ENCODE results near the gene BSX. TPM values are rescaled to one million over a fixed set of nuclear protein-coding genes. Genes with fewer than 3 reads are reported as not detected.

Gene BSX
- polyA plus RNA-seq (2013, experiment 1 of 2; ENCODE audit: insufficient read length) = not detected
- polyA plus RNA-seq (2013, experiment 2 of 2; ENCODE audit: insufficient read length) = not detected

DNA sequence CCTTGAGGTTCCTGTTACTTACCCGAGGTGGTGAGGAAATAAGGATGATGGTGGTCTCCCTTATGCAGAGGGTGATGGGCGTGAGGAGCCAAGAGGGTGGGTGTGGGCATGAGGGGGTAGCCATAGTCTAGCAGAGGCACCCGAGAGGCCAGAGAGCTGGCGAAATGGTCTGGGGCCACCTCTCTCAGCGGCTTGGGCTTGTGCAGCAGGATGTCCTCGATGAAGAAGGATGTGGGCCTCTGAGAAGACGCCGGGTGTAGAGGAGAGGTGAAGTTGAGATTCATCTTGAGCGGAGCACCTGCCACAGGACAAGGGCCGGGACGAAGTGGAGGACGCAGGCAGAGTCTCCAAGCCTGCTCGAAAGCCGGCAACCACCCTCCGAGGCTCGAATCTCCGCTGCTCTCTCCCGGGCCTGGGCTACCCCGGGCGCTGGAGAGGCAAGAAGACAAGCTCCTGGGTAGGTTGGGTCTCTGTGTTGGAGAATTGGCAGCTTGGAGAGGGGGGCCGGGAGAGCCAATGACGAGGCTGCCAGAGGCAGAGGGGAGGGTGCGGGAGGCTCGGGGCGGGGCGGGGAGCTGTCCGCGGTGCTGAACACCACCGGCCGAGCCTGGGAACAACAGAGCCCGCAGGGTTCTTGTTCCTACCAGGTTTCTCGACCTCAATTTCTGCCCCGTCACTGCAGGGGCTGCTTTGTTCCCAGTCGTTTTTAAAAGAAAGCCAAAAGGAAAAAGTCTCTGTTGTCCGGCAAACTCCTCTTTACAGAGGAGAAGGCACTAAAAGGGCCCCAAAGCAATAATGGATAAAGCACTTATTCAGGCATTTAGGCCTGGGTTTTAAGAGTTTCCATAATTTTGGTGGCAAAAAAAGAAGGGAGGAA is at the start of gene BSX:
Gene BSX (minus strand): TSS at position 447 of the 877 bp plus-strand sequence. CDS start 163 bp downstream, at position 284.
- peak; percentile 45 for DNase-seq

DNA sequence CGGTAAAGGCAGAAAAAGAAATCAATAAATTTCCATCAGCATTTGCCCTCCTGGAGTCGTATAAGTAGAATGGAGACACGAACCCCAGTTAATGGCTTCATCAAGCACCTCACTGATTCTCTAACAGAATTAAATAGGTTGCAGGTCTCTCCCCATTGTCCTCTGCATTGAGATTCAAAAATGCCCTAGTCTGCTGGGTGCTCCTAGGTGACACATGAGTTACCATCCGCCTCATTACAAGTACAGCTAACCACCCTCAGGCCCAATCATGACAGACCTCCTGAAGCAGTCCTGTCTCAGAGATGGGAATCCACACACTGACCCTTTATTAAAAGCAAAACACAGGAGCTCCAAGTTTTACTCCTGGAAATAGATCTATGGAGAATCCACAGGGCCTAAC is 48.9 kb upstream of the BSX start:
- DNase-seq = no peak

DNA sequence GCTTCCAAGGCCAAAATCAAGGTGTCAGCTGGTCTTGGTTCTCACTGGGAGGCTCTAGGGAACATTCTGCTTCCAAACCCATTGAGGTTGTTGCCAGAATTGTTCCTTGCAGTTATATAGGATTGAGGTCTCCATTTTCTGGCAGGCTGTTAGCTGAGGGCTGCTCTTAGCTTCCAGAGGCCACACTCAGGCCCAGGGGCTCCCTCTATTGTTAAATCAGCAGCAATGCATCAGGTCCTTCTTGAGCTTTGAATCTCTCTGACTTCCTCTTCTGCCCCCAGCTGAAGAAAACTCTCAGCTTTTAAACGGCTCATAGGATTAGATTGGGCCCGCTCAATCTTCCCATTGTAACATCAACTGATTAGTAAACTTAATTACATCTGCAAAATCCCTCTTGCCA is 39.3 kb upstream of the BSX start:
- DNase-seq = peak; percentile 55

DNA sequence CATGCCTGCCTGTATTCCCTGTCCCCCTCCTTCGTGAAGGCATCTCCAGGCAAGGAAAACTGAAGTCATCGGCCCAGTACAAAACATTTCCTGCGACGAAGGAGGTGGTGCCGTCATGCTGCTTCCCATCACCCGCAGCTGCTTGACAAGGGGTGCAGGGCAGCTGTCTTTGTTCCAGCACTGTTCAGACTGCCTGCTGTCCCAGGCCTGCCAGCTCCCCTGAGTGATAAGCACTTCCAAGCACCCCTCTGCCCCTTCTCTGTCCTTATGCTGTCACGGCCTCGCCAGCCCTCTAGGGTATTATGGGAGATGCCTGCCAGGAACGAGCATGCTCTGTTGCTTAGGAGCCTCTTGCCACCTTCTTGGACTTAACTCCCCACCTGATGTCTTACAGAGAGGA is 37.1 kb upstream of the BSX start:
- no peak for DNase-seq

DNA sequence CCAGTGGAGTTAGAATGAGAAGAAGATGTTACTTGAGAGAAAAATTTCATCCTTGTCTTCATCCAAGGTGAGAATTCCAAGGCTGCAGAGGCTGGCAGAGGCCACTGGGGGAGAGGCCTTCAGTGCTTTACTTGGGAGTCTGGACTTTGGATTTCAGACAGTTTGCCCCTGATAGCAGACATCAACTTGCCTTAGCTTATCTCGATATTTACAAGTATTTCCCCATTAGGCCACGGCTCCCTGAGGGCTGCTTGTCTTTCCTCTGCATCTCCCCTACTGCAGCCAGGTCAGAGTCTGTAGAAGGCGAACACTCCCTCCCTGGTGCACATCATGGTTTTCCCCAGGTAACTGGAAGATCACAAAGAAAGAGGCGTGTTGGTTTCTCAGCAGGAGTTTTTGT is 29.9 kb upstream of the BSX start:
- DNase-seq = no peak

DNA sequence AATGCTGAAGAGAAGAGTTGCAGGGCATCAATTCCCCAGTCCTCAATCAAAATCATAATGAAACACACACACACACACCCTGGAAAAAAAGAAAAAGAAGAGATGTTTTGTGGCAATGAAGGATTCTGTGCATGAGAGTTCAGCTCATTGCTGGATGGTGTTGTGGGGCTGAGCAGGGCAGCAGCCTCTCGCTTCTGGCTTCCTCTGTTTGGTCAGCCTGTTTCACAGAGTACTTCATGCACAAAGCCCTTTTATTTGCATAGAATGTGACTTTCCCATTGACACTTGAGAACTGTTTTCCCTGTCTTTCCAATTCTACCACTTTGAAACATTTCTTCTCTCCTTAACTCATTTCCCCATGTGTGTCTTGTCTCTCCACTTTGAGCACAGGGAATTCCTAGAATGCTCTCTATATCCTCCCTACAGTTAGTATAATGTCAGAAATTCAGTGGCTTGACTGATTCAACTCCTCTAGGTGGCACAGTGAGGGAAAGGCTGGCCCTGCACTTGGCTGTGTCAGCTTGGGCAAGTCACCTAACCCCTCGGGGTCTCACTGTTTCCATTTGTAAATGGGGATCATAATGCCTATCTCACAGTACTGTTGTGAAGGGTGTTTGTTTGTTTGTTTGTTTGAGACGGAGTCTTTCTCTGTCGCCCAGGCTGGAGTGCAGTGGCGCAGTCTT is 25.4 kb upstream of the BSX start:
- no peak for DNase-seq

DNA sequence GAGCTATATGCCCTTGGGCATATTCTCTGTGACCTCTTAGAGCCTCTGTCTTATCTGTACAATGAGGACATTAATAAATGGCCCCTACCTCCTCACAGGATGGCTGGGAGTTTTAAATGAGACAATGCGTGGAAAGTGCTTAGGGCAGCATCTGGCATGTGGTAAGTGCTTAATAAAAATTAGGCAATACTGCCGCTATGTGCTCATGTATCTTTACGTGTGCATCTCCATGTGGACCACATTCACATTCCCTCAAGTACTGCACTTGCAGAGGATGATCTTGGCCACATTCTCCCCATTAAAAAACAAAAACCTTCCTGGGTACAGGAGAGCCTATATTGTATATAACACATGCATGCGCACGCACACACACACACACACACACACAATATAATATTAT is 19.1 kb upstream of the BSX start:
- DNase-seq = no peak

DNA sequence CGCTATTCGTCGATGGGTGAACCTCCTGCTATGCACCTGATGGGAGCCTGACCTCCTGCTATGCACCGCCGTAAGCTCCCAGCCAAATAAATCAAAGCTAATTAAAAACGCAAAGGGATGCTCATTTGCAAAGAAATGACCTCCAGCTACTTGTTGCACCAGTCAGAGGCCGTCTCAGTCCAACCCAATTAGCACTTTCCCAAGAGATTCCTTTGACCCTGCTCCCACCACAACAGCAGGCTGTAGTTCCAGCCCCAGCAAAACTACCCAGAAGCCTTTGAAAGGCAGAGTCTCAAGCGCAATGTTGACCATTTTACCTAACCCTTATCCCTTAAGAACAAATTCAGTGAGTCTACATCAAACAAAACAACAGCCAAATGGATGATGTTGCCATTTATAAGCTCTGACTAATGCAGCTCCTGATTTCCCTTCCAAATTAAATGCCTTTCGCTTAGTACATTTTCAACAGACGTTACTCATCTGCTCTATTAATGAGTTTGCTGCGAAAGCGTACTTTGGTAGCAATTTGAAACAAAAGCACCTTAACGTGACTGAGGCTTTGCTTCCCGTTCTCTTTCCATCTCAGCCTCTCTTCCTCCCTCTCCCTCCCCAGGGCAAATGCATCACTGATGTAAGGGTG is 17.2 kb upstream of the BSX start:
- DNase-seq = no peak

DNA sequence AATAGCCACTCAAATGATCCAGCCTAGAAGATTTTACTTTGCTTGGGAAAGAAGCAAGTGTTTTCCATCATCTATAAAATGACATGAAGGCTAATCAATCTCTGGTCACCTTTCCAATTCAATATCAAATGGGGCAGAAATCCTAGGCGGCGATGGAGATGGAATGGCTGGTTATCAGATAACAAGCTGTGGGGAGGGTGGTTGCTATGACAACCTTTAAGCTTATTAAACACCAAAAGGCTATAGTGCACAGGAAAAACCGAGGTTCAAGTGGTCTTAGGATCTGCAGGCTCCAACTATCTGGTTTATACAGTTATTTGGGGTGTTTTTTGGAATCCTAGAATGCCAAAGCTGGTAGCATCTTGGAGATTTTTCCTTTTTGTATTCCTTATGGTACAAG is 13.9 kb upstream of the BSX start:
- DNase-seq = no peak

DNA sequence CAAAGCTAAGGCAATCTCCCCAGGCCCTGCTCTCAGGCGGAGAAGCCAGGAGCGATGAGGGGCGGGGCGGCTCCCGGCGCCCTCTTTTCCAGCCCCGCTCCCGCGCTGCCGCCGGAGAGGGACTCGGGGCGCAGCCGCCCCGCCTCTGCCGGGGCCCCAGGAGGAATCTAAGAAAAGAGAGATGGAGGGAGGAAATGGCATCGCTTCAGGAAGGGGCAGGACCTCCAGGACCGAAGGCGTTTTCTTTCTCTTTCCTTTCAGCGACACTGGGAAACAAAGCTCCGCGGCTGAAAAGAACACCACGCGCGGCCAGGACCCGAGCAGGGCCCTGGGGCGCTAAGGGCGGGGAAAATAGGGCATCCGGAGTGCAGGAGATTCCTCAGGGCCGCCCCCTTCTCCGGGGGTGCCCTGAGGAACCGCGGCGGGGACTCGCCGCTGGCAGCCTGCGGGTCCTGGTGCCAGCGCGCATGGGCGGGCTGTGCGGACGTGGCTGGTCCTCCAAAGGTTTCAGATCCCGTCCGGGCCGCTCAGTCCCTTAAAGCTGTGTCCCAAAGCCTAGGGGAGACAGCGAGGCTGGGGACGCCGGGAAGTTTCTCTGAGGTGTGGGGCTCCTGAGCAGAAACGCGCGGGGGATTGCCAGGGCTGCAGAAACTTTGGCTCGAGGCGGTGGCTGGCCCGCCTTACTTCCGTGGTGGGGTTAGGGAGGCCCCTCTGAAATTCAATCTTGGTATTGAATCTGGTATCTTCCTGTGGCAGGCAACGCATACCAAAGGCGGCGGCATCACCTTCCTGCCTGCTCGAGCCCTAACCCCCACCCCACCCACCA is 2.8 kb upstream of the BSX start:
- no peak for DNase-seq

DNA sequence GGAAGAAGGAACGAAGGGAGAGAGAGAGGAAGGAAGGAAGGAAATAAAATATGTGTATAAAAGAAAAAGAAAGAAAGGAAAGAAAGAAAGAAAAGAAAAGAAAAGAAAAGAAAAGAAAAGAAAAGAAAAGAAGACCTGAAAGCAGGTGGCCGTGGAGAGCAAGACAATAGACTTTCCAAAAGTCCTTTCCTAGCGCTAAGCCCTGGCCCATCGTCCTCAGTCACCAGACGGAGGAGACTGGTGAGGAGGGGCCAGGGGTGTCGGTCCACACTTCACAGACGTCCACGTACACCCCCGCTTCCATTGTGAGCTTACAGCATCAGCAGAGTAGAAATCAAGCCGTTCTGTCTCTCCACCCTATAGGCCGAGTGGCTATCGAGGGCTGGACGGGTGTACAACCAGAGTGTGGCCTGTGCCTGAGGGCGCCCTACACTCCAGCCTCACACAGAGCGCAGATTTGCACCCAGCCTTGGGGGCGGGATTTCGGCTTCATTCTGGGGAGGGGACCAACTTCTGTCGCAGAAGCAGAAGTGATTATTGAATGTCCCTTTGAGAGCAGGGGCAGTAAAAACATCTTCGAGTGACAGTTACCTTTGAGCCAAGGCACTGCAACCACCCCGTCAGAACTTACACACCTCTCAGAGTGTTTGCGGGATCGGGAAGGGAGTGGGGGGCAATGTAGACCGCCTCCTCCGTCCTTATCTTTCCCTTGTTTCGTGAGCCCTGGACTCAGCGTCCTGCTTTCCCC is 2.0 kb upstream of the BSX start:
- DNase-seq = no peak

DNA sequence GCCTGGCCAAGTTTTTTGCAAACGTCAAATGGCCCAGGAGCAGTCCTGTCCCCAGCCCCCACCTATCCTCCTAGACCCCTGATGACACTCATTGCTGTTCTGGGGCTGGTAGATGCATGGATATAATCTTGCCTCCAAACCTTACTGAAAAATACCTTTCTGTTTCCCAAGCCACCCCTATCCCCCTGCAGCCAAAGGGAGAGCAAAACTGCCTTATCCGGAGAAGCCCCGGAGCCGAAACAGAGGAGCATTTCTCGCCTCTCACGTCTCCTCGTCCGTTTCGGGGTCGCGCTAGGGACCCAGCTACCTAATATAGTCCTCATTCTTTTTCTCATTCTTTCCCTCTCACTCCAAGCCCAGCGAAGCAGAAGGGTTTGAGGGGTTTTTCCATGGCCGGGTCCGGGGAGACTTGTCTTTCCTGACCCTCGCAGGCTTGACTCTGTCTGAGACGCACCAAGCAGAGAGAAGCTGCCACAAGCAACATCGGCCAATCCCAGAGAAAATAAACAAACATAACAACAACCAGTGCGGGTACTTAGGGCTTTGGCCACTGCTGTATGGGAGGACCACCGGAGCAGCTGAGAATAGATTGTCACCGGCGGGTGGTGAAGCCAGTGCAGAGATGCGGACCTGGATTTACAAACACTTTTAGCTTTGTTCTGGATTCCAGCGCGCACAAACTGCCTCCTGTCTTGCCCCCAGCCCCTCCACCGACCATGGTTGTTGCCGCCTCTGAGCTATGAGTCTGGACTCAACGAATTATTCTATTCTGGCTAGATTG is 1.6 kb downstream of the BSX start:
- DNase-seq = no peak

DNA sequence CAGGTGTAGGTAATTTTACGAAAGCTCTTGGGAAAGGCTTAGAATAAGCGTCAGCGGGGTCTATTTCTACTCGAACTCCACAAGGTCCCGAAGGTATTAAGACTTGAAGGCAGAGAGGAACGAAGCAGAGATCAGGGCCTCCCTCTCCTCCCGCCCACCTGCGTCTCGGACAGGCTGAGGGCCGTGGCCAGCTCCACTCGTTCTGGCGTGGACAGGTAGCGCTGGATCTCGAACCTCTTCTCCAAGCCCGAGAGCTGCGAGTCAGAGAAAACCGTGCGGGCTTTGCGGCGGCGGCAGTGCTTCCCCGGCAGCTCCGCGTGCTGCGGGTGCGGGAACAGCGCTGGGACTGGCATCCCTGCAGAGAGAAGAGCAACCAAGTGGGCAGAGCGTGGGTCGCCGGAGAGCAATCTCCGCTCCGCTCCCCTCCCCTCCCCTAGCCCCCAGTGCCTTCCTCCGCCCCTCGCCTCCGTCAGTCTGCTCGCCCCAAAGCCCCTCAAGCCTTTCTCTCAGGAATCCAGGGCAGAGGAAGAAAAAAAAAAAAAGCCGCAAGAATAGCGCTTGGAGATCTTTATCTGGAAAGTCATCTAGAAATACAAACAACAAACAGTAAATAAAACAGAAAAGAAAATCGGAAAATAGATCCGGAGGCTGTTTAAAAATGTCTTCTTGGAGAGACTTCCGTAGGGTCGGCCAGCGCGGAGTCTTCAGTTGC is 2.4 kb downstream of the BSX start:
- no peak for DNase-seq

DNA sequence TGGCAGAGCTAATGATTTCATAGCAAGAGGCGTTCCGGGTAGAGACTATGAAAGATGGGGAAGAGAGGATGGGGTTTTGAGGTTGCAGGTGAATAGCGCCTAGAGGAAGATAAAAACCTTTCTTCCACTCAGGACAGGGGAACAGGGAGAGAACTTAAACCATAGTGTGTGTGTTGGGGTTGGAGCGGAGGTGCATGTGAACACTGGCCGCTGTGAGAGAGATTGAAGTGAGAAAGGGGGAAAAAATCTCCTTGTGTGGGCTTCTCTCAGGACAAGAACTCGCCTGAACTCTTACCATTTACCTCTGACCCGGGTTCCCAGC is 3.4 kb downstream of the BSX start:
- DNase-seq = no peak

DNA sequence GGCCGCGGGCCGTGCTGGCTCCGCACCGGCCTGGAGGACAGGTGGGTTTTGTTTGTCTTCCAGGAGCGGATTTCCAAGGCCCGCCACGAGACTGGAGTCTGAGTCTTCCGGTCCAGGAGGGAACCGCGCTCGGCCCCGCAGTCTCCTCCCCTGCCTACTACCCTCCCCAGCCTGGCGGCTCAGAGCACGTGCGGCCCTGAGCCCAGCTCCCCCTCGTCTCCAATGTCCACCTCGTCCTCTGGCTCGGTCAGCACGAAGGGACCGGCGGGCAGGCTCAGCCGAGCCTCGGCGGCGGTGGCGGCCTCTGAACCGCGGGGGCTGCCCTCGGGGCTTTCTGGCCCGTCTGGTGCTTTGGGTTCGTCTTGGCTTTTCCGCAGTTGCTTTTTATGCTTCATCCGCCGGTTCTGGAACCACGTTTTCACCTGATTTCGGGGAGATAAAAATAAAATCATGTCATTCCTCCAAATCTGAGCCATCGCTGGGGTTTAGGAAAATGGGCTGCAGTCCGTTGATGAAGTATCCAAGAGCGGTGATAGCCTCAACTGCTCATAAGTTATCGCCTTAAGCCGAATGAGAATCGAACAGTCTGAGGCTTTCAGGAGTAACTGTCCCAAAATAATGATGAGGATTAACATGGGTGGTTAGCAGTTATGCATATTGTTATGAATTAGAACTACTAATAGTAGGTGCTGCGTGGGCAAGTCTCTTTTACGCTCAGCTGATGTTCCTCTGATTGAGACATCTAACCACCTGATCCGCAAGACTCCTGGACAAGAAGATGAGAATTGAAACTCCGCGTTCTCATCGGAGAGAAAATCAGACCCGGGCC is 4.0 kb downstream of the BSX start:
- no peak for DNase-seq

DNA sequence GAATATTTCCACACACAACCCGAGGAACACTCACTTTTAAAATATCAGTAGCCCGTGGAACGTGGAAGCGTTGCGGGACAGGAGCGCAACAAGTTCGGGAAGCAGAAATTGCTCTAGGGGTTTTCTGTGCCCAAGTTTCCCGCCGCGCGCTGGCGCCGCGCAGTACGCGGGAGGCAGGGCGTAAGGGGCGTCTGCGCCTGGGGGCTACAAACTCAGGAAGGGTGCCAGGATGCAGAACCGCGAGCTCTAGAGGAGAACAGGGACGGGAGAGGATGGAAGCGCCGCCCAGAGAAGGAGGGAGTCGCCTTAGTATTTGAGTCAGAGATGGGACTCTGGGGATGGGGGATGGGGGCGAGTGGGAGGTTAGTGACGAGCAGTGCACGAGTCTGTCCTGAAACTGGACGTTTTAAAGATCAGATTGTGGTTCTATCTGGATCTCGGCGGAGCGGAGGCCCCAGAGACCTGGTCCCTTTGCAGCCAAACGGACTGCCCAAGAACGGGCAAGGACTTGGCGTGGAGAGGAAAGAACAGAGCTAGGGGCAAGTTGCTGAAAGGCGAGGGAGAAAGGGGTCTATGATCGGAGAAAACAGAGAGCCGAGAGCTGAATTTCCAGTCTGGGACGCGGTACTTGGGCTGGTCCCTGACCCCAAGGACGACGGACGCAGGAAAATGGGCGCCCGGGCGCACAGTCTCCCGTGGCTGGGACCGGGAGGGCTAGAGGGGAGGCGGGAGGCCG is 4.7 kb downstream of the BSX start:
- DNase-seq = no peak

DNA sequence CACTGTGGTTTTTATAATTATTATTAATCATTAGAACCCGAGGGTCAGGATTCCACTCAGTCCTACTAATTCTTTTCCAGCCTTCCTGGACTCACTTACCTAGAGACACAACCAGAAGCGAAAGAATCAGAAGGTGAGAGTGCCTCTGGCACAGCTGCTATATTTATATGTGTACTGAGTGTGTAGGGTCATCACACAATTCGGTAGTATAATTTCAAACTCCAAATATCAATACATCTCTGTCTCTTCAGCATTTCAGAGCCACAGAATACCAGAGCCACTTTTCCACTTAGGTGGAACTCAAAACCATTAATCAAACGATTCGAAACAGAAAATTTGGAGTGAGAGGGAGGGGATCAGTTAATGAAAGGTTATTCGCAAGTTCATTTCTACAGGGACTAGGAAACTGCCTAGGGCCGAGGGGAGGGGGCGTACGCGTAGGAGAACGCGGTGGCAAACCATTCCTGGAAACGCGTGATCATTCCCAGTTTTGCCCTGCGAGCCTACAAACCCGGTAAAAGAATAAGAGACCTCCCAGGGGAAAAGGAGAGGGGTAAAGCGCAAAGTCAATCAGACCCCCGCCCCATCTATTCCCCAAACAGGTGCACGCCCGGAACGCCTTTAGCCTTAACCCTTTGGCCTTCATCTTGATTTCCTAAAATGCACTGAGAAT is 5.4 kb downstream of the BSX start:
- no peak for DNase-seq

DNA sequence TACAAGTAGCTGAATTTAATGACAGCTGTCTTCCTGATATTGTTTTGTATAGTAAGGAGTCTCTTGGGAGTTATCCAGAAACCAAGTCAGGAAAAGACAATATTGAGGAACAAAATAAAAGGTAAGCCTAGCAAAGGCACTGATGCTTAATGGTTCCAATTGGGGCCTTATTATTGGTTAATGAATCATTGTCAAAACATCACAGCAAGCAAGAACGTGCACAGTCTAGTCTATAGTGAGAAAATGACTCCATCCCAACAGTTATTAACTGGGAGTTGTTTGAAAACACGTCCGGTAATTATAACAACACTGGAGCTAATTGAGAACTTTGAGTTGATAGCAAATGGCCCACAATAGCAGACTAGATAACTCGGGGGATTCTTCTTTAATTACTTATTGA is 17.7 kb downstream of the BSX start:
- DNase-seq = no peak
